ENCODE measurements around the gene TWNK. TPM values are rescaled to one million over a fixed set of nuclear protein-coding genes. Genes with fewer than 3 reads are reported as not detected.

Gene TWNK
- total RNA-seq, 3 donors from 2014 or later (not counting 1 experiment from before 2014, with no cell fraction given), result 2.2 to 3.6 (median 3.3) TPM

- no peaks in the 10 kb centered on the region for H3K4me1 Mint-ChIP-seq
- Histone ChIP-seq H3K27me3 (ENCODE audit: control insufficient read depth, insufficient read depth, low read length) (no peaks in the 10 kb centered on the region), H3K4me1 (ENCODE audit: control insufficient read depth, insufficient read depth, low read length) (no peaks in the 10 kb centered on the region), H3K9me3 (ENCODE audit: control insufficient read depth, insufficient read depth, low read length) (no peaks in the 10 kb centered on the region), H3K27ac (ENCODE audit: low read length) (no peak overlapping the region), H3K4me3 (ENCODE audit: low read length) (no peak overlapping the region), H3K36me3 (ENCODE audit: control insufficient read depth, insufficient read depth, low read length) (peaks cover 4% of the 10 kb centered on the region)
- no peak for TF ChIP-seq CTCF (IDR thresholded peaks at IDR 0.05)
- no peaks in the 10 kb centered on the region for H3K27me3 Mint-ChIP-seq (ENCODE audit: low read depth in 2 of 2)
- no peak overlapping the region for H3K4me3 Mint-ChIP-seq
- no peak for ATAC-seq
- H3K27ac Mint-ChIP-seq, result no peak overlapping the region
- intact Hi-C loops (cut with micrococcal nuclease), result no loop called here
- no peak for DNase-seq
- no peaks in the 10 kb centered on the region for H3K9me3 Mint-ChIP-seq
- 94% methylated on average over 33 of the region's 33 CpGs for WGBS (ENCODE audit: insufficient coverage)
- no peaks in the 10 kb centered on the region for H3K36me3 Mint-ChIP-seq
Measured at GRCh38 chr10:101006593-101007098, 19.3 kb downstream of the TWNK start.

GRCh38 chr10:101007099-101007711 lies 19.9 kb downstream of the TWNK start:
- no peak overlapping the region for H3K4me3 ChIP-seq (ENCODE audit: low read length)
- peaks cover 4% of the 10 kb centered on the region for H3K36me3 ChIP-seq (ENCODE audit: control insufficient read depth, insufficient read depth, low read length)
- H3K27me3 Mint-ChIP-seq (ENCODE audit: low read depth in 2 of 2), result no peaks in the 10 kb centered on the region
- H3K4me3 Mint-ChIP-seq, result no peak overlapping the region
- WGBS (ENCODE audit: insufficient coverage), result 85% methylated on average over 11 of the region's 11 CpGs
- no peaks in the 10 kb centered on the region for H3K27me3 ChIP-seq (ENCODE audit: control insufficient read depth, insufficient read depth, low read length)
- H3K4me1 Mint-ChIP-seq, result no peaks in the 10 kb centered on the region
- intact Hi-C loops (cut with micrococcal nuclease), result no loop called here
- H3K9me3 ChIP-seq (ENCODE audit: control insufficient read depth, insufficient read depth, low read length), result no peaks in the 10 kb centered on the region
- no peaks in the 10 kb centered on the region for H3K36me3 Mint-ChIP-seq
- no peak for DNase-seq
- no peak overlapping the region for H3K27ac Mint-ChIP-seq
- no peaks in the 10 kb centered on the region for H3K9me3 Mint-ChIP-seq
- H3K27ac ChIP-seq (ENCODE audit: low read length), result no peak overlapping the region
- no peak for ATAC-seq
- TF ChIP-seq CTCF (IDR thresholded peaks at IDR 0.05), result no peak
- H3K4me1 ChIP-seq (ENCODE audit: control insufficient read depth, insufficient read depth, low read length), result no peaks in the 10 kb centered on the region

DNA sequence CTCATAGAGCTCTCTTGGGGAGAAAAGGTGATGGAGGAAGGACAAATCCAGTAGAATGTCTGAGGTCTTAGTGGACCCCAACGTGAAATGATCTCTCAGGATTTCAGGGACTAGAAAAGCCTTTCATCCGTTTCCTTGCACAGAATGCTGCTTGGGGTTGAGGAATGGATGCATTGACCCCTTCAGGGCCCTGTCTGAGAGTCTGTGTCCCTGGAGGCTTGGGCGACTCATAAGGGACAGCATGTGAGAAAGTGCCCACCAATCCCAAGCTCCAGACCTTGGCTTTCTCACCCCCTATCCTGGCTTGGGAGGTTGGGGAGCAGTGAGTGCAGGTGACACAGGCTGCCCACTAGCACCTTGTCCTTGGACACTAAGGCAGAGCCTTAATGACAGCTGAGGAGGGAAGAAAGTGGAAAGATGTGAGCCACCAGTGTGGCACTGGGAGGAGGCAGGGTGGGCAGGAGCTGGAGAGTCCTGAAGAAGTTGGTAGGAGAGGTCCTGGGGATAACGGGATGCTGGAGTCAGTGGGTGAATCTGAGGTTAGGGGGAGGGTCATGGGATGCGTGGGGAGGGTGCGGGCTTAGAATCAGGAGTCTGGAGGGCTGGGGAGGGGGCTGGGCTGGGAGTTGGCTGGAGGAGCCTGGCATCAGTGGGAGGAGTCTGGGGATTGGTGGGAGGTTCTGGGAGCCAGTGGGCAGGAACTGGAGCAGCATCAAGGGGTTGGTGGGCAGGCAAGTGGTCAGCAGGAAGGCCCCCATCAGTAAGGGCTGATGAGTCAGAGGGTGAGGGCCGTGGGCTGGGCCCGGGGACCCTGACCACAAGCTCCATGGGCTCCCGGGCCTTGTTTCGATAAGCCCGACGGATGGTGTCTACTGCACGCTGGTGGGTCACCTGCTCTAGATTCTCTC lies 20.8 kb downstream of the TWNK start:
- intact Hi-C loops (cut with micrococcal nuclease), result no loop called here
- Mint-ChIP-seq H3K9me3 (no peaks in the 10 kb centered on the region), H3K27me3 (ENCODE audit: low read depth in 2 of 2) (peaks cover under 1 to 4% of the 10 kb centered on the region in 2 donors), H3K27ac (no peak overlapping the region), H3K36me3 (no peaks in the 10 kb centered on the region), H3K4me3 (no peak overlapping the region), H3K4me1 (peaks cover 6% of the 10 kb centered on the region in 2 donors)
- H3K36me3 ChIP-seq (ENCODE audit: control insufficient read depth, insufficient read depth, low read length), result peaks cover 4% of the 10 kb centered on the region
- H3K4me3 ChIP-seq (ENCODE audit: low read length), result no peak overlapping the region
- H3K9me3 ChIP-seq (ENCODE audit: control insufficient read depth, insufficient read depth, low read length), result no peaks in the 10 kb centered on the region
- no peak overlapping the region for H3K27ac ChIP-seq (ENCODE audit: low read length)
- ATAC-seq (no peak), DNase-seq (no peak)
- H3K27me3 ChIP-seq (ENCODE audit: control insufficient read depth, insufficient read depth, low read length), result no peaks in the 10 kb centered on the region
- TF ChIP-seq CTCF (IDR thresholded peaks at IDR 0.05), result no peak
- WGBS (ENCODE audit: insufficient coverage), result 87% methylated on average over 13 of the region's 13 CpGs
- peaks cover 6% of the 10 kb centered on the region for H3K4me1 ChIP-seq (ENCODE audit: control insufficient read depth, insufficient read depth, low read length)
